Measurements from ENCODE around the gene MAEA.
A peak's percentile ranks its signal among the peaks of the same experiment; 100 is the strongest.

Gene MAEA

GRCh38 chr4:1289207-1290164, at the start of gene MAEA:
Gene MAEA, plus strand, starts transcription at chr4:1289891. Its CDS starts 23 bp downstream, at chr4:1289914.
- peak; percentile 88 to 96 for DNase-seq

- DNase-seq: no peak
These were observed 49.8 kb upstream of the MAEA start for GRCh38 chr4:1239950-1240307.

GRCh38 chr4:1240721-1241465, 48.8 kb upstream of the MAEA start:
- no peak for DNase-seq

- no peak for DNase-seq
These were observed 48.2 kb upstream of the MAEA start for GRCh38 chr4:1241466-1241935.

- no peak for DNase-seq
These were observed 47.7 kb upstream of the MAEA start for GRCh38 chr4:1241936-1242505.

- DNase-seq: no peak
These were observed 46.9 kb upstream of the MAEA start for GRCh38 chr4:1242506-1243450.

GRCh38 chr4:1243451-1244080, 46.1 kb upstream of the MAEA start:
- no peak for DNase-seq

GRCh38 chr4:1244081-1244977, 45.4 kb upstream of the MAEA start:
- DNase-seq: no peak

GRCh38 chr4:1244978-1245471, 44.7 kb upstream of the MAEA start:
- no peak for DNase-seq

GRCh38 chr4:1245481-1246051, 44.1 kb upstream of the MAEA start:
- no peak for DNase-seq

- DNase-seq: no peak
These were observed 43.4 kb upstream of the MAEA start for GRCh38 chr4:1246111-1246881.

GRCh38 chr4:1246901-1247863, 42.5 kb upstream of the MAEA start:
- DNase-seq: no peak

- no peak for DNase-seq
These were observed 41.8 kb upstream of the MAEA start for GRCh38 chr4:1247864-1248244.

- DNase-seq: peak; percentile 36 to 70
These were observed 41.2 kb upstream of the MAEA start, which contains the start of gene CTBP1 for GRCh38 chr4:1248245-1249147. Gene CTBP1, minus strand, starts transcription at chr4:1249130. Its CDS starts 7,799 bp downstream, at chr4:1241331.

GRCh38 chr4:1249148-1249730, 40.5 kb upstream of the MAEA start:
- peak; percentile 62 to 83 for DNase-seq

- no peak for DNase-seq
These were observed 39.8 kb upstream of the MAEA start for GRCh38 chr4:1249731-1250526.
